ENCODE data around the gene RNF10.
A peak's percentile ranks its signal among the peaks of the same experiment; 100 is the strongest.

Gene RNF10

DNA sequence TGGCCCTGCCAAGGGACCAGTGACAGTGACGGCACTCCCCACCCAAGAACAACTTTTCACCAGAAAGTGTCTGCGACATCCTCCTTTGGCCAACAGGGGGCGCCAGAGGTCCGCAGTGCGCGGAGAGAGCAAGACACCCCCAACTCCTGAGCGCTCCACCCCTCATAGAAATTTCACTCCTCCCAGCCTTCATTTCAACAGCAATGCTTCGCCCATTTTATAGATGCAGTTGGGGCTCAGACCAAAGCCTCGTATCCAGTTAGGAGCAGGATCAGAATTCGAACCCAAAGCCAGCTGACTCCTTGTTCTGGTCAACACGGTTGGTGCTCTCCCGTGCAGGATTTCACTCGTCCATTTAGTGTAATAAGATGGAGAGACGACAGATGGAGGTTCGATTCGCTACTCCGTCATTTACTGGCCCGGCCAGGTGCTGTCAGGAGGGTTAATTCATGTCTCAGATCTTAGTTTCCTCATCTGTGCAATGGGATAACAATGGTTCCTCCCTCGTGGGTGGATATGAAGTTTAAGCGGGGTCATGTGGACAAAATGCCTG lies 49.4 kb downstream of the RNF10 start:
- CTCF ChIA-PET = interaction anchor here (0.7 to 5.9 kb wide), 35 partner anchors 8 to 775 kb away, joined by 3 to 48 read pairs (median 4); no protein-coding TSS in a partner anchor
- POLR2A ChIA-PET = interaction anchor here (1.0 kb wide), 1 partner anchor 292 kb away, joined by 3 read pairs; the partner anchor contains the start of gene RNU4-2
- TF ChIP-seq, protein P1, sequence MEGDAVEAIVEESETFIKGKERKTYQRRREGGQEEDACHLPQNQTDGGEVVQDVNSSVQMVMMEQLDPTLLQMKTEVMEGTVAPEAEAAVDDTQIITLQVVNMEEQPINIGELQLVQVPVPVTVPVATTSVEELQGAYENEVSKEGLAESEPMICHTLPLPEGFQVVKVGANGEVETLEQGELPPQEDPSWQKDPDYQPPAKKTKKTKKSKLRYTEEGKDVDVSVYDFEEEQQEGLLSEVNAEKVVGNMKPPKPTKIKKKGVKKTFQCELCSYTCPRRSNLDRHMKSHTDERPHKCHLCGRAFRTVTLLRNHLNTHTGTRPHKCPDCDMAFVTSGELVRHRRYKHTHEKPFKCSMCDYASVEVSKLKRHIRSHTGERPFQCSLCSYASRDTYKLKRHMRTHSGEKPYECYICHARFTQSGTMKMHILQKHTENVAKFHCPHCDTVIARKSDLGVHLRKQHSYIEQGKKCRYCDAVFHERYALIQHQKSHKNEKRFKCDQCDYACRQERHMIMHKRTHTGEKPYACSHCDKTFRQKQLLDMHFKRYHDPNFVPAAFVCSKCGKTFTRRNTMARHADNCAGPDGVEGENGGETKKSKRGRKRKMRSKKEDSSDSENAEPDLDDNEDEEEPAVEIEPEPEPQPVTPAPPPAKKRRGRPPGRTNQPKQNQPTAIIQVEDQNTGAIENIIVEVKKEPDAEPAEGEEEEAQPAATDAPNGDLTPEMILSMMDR (IDR thresholded peaks at IDR 0.05; ENCODE audit: control extremely low read depth, extremely low read depth, low read depth, missing control alignments) = peak; percentile 84
- peak; percentile 79 for DNase-seq (ENCODE audit: extremely low spot score)

DNA sequence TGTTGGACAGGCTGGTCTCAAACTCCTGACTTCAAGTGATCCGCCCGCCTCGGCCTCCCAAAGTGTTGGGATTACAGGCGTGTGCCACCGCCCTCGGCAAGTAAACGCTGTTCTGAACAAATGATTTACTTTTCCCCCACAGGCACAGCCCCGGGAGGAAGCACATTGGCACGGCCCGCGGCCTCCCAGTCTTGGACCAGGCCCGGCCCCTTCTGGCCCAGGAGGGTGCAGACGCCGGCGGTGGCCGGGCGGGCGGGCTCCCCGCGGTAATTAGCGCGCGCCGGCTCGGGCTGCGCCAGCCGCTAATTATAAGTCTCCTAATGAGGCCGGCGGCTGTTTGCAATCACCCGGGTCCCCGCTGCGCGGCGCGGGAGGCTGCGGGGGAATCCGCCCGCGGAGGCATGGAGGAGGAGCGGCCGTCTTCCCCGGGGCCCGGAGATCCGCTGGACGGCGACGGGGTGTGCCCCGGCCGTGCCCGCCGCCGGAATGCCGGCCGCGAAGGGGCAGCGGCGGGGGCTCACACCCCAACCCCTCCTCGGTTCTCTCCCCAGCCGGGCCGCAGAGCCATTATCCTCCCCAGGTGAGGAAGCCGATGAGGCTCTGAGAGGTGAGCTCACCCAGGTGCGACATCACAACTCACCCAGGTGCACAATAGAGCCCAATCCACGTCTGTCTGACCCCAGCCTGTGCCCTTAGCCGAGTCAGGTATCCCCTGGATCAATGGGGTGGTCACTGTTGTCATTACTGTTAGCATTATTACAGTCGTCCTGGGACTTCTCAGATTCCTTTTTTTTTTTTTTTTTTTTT lies 50.4 kb downstream of the RNF10 start:
- DNase-seq (ENCODE audit: extremely low spot score) = peak; percentile 64
- TF ChIP-seq, protein P1 (IDR thresholded peaks at IDR 0.05; ENCODE audit: control extremely low read depth, extremely low read depth, low read depth, missing control alignments) = peak; percentile 32
- POLR2A ChIA-PET = no interaction called here
- CTCF ChIA-PET = interaction anchor here (0.9 to 5.9 kb wide), 10 partner anchors 14 to 512 kb away, joined by 3 to 48 read pairs (median 8); no protein-coding TSS in a partner anchor

DNA sequence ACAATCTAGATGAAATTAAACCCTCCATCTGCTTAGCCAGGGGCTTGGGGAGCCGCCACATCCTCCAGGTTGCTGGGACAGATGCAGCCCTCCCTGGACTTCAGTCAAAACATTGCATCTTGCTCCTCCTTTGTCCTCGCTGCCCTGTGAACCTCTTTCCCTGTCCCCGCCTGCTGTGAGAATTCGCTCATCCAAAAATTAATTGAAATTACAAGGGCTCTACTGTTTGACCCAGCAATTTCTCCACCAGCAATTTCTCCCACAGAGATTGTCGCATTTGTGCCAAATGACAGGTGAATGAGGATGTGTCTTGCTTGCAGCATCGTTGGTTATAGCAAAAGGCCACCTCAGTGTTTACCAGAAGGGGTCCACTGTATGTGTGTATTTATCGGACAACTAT lies 52.0 kb downstream of the RNF10 start:
- ChIA-PET CTCF (no interaction called here), POLR2A (no interaction called here)
- TF ChIP-seq, protein P1 (IDR thresholded peaks at IDR 0.05; ENCODE audit: control extremely low read depth, extremely low read depth, low read depth, missing control alignments) = no peak
- no peak for DNase-seq (ENCODE audit: extremely low spot score)

DNA sequence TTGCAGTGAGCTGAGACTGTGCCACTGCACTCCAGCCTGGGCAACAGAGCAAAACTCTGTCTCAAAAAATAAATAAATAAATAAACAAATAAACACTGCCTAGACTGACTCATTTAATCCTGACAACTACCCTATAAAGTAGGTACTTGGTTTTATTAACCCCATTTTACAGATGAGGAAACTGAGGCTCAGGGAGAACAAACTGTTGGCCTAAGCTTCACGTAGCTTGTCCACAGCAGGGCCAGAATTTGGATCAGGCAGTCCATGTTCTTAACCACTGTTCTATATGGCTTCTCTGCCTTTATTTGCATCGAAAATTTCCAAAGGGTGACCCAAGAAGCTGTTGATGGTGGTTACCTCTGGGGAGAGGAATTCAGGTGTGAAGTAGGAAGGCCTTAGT lies 52.7 kb downstream of the RNF10 start:
- TF ChIP-seq, protein P1 (IDR thresholded peaks at IDR 0.05; ENCODE audit: control extremely low read depth, extremely low read depth, low read depth, missing control alignments) = no peak
- POLR2A ChIA-PET = interaction anchor here (0.7 kb wide), 1 partner anchor 338 kb away, joined by 6 read pairs; no protein-coding TSS in a partner anchor
- DNase-seq (ENCODE audit: extremely low spot score) = no peak
- CTCF ChIA-PET = interaction anchor here (0.7 to 1.1 kb wide), 2 partner anchors 13 to 234 kb away, joined by 3 to 4 read pairs; no protein-coding TSS in a partner anchor

DNA sequence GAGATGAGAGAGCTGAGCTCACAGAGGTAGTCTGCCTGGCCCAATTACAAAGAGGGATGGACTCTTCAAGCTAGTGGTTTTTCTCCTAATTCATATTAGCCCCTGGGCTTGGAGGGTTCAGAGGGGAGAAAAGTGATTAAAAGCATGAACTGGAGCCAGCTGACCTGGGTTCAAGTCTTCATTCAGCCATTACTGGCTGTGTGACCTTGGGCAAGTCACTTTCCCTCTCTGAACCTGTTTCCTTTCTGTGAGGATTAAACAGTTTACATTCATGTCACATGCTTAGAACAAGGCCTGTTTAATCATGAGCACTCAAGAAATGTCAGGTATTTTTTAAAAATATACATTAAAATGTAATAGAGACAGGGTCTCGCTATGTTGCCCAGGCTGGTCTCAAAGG lies 54.2 kb downstream of the RNF10 start:
- DNase-seq (ENCODE audit: extremely low spot score) = no peak
- ChIA-PET CTCF (interaction anchor here (1.2 to 1.5 kb wide), 5 partner anchors 8 to 526 kb away, joined by 3 to 4 read pairs (median 3); no protein-coding TSS in a partner anchor), POLR2A (no interaction called here)
- TF ChIP-seq, protein P1 (IDR thresholded peaks at IDR 0.05; ENCODE audit: control extremely low read depth, extremely low read depth, low read depth, missing control alignments) = no peak

All from GM10248 (cell line).